A673 (cell line): ENCODE data around the gene C20orf202.

ENCODE experiments used
- CTCF ChIP-seq: fragments of 300-800, 200-600 bp; sonication (generic); conservative IDR thresholded peaks from 2 replicates; pipeline ENCODE4 v1.5.1; 2017; ENCODE audit warnings: low read depth, mild to moderate bottlenecking, antibody characterized with exemption, low read length, moderate library complexity, mixed read lengths
- EZH2 ChIP-seq: fragments of 200-600 bp; sonication (generic); IDR thresholded peaks from 2 replicates; pipeline ENCODE4 v1.6.1; 2017; ENCODE audit warnings: borderline replicate concordance, low read depth, mild to moderate bottlenecking, mixed read lengths, antibody characterized with exemption, low read length; ENCODE audit not compliant: poor library complexity, severe bottlenecking

- TF ChIP-seq CTCF: no peak
- TF ChIP-seq EZH2: no peak
Observed at GRCh38 chr20:1169224-1169623, 34.0 kb upstream of the C20orf202 start.
